ENCODE measurements around the gene TBCK.

DNA sequence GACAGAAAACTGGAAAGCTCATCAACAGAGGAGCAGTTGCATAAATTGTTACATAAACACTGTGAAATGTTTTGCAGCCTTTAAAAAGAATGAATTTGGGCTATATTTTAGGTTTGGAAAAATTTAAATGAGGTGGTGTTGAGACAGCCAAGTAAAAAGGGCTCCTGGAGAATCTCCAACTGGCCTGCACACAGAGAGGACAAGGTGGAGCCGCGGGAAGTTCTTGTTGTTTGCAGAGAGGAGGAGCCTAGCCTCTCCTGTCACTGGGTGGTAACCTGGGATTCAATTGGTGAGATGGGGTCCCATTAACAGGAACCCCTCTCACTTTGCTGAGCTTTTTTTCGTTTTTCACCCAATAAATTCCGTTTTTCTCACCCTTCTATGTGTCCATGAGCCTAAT is 39.2 kb upstream of the TBCK start:
- TF ChIP-seq GATA2 (IDR thresholded peaks at IDR 0.05; ENCODE audit: low read depth, low read length) (no peak), GATA3 (IDR thresholded peaks at IDR 0.05; ENCODE audit: low read depth, low read length) (no peak)

All from SH-SY5Y (cell line).